Suprapubic skin (tissue), 4 donors: ENCODE data around the gene SLC51B. TPM values are rescaled to one million over a fixed set of nuclear protein-coding genes. Genes with fewer than 3 reads are reported as not detected.
"Not testable (repeated sequence)": the region's sequence is repeated elsewhere in the genome, so short reads cannot be mapped to it uniquely, and the experiment has no call there.

Source experiments
- DNase-seq, 2 donors: peaks; one replicate each; pipeline ENCODE4 v3.0.0-alpha.2; 2019; ENCODE audit warnings: low spot score in 2 of 2
- H3K27ac ChIP-seq: fragments of 200-600 bp; sonication (generic); one replicate; pipeline ENCODE4 v1.5.1; 2019
- H3K27me3 ChIP-seq: fragments of 200-600 bp; sonication (generic); one replicate; pipeline ENCODE4 v1.5.1; 2019
- H3K36me3 ChIP-seq: fragments of 200-600 bp; sonication (generic); one replicate; pipeline ENCODE4 v1.5.1; 2019
- H3K4me1 ChIP-seq: fragments of 200-600 bp; sonication (generic); one replicate; pipeline ENCODE4 v1.5.1; 2019
- H3K4me3 ChIP-seq: fragments of 200-600 bp; sonication (generic); one replicate; pipeline ENCODE4 v1.5.1; 2019; ENCODE audit warnings: mild to moderate bottlenecking
- H3K9me3 ChIP-seq: fragments of 200-600 bp; sonication (generic); one replicate; pipeline ENCODE4 v1.5.1; 2019
- CTCF ChIP-seq, 2 donors: fragments of 200-600 bp in 1 of 2; fragments of 450-650 bp in 1 of 2; sonication (generic) in 1 of 2; IDR thresholded peaks; one replicate each; pipeline ENCODE4 v1.5.1; 2016 to 2019; ENCODE audit warnings: antibody characterized with exemption in 2 of 2, mild to moderate bottlenecking in 1 of 2, moderate library complexity in 1 of 2
- EP300 ChIP-seq: sonication (generic); formaldehyde crosslinking; IDR thresholded peaks from one replicate; pipeline ENCODE4 v1.6.1; 2017; ENCODE audit warnings: antibody characterized with exemption
- POLR2A ChIP-seq, 2 donors: fragments of 450-650 bp; IDR thresholded peaks; one replicate each; pipeline ENCODE4 v1.6.1; 2017; ENCODE audit warnings: antibody characterized with exemption in 2 of 2, mild to moderate bottlenecking in 2 of 2, moderate library complexity in 2 of 2
- POLR2AphosphoS5 ChIP-seq, 3 donors: sonication (generic); formaldehyde crosslinking; IDR thresholded peaks; one replicate each; pipeline ENCODE4 v1.6.1; 2017; ENCODE audit warnings: antibody characterized with exemption in 3 of 3
- WGBS: methylation state at CpG from one replicate; pipeline ENCODE4 v1.1.5; 2018; 5-methylcytosine and 5-hydroxymethylcytosine counted together
- total RNA-seq, 4 donors: library from RNA; depleted of rRNA; stranded (reverse); fragments of >200 nt; gene quantifications; one replicate each; pipeline ENCODE4 v1.1.0, GENCODE V29; 2016

Gene SLC51B
- total RNA-seq, 4 donors from 2014 or later = 0.60 TPM; not detected in 3

- Histone ChIP-seq H3K27ac (no peak overlapping the region), H3K27me3 (no peaks in the 10 kb centered on the region), H3K4me1 (peaks cover 32% of the 10 kb centered on the region), H3K9me3 (no peaks in the 10 kb centered on the region), H3K36me3 (no peaks in the 10 kb centered on the region), H3K4me3 (no peak overlapping the region)
- WGBS = 75% methylated on average over 5 of the region's 5 CpGs
- TF ChIP-seq POLR2A (IDR thresholded peaks at IDR 0.05) = no peak
- TF ChIP-seq CTCF (IDR thresholded peaks at IDR 0.05) = no peak
- TF ChIP-seq EP300 = no peak
- no peak for TF ChIP-seq POLR2AphosphoS5 (IDR thresholded peaks at IDR 0.05)
- DNase-seq = no peak
Observed at GRCh38 chr15:65089206-65089824, 44.1 kb downstream of the SLC51B start.

- Histone ChIP-seq H3K4me1 (peaks cover 17% of the 10 kb centered on the region), H3K9me3 (no peaks in the 10 kb centered on the region), H3K27me3 (no peaks in the 10 kb centered on the region), H3K27ac (no peak overlapping the region), H3K4me3 (no peak overlapping the region), H3K36me3 (peaks cover 4% of the 10 kb centered on the region)
- WGBS = 65% methylated on average over 12 of the region's 12 CpGs
- TF ChIP-seq POLR2A (IDR thresholded peaks at IDR 0.05) = no peak
- no peak for TF ChIP-seq POLR2AphosphoS5 (IDR thresholded peaks at IDR 0.05)
- no peak for TF ChIP-seq EP300
- no peak for TF ChIP-seq CTCF (IDR thresholded peaks at IDR 0.05)
- DNase-seq = no peak
Observed at GRCh38 chr15:65091946-65092770, 47.0 kb downstream of the SLC51B start.

GRCh38 chr15:65092911-65093792 is 48.0 kb downstream of the SLC51B start:
- whole genome bisulfite sequencing = 91% methylated on average over 16 of the region's 17 CpGs
- Histone ChIP-seq H3K9me3 (no peaks in the 10 kb centered on the region), H3K4me1 (peaks cover 7% of the 10 kb centered on the region), H3K27ac (no peak overlapping the region), H3K27me3 (no peaks in the 10 kb centered on the region), H3K36me3 (peaks cover 14% of the 10 kb centered on the region), H3K4me3 (no peak overlapping the region)
- DNase-seq = no peak
- TF ChIP-seq POLR2A (IDR thresholded peaks at IDR 0.05) (no peak), POLR2AphosphoS5 (IDR thresholded peaks at IDR 0.05) (no peak), CTCF (IDR thresholded peaks at IDR 0.05) (no peak), EP300 (no peak)

GRCh38 chr15:65093793-65094170 is 48.6 kb downstream of the SLC51B start:
- H3K4me1 ChIP-seq, H3K4me3 ChIP-seq, H3K9me3 ChIP-seq, H3K27ac ChIP-seq, DNase-seq, H3K27me3 ChIP-seq: not testable (repeated sequence)
- WGBS = 93% methylated on average over 13 of the region's 13 CpGs
- peaks cover 20% of the 10 kb centered on the region for H3K36me3 ChIP-seq

GRCh38 chr15:65094294-65094995 is 49.3 kb downstream of the SLC51B start:
- H3K27ac ChIP-seq = no peak overlapping the region
- no peaks in the 10 kb centered on the region for H3K4me1 ChIP-seq
- 86% methylated on average over 9 of the region's 14 CpGs for WGBS
- no peak for TF ChIP-seq POLR2A (IDR thresholded peaks at IDR 0.05)
- TF ChIP-seq CTCF (IDR thresholded peaks at IDR 0.05) = no peak
- TF ChIP-seq EP300 = no peak
- TF ChIP-seq POLR2AphosphoS5 (IDR thresholded peaks at IDR 0.05) = no peak
- no peaks in the 10 kb centered on the region for H3K27me3 ChIP-seq
- H3K9me3 ChIP-seq = no peaks in the 10 kb centered on the region
- no peak for DNase-seq
- H3K36me3 ChIP-seq = peaks cover 27% of the 10 kb centered on the region
- no peak overlapping the region for H3K4me3 ChIP-seq
